Measurements from ENCODE around the gene ABO.

ABO gene

GRCh38 chr9:133282464-133283238 lies 7.7 kb upstream of the ABO start:
- no peak for TF ChIP-seq CTCF (IDR thresholded peaks at IDR 0.05; ENCODE audit: insufficient read depth, low read length, poor library complexity, severe bottlenecking)
- H3K27me3 ChIP-seq (replicated peaks; ENCODE audit: control insufficient read depth, insufficient read depth, low read length) = no peaks in the 10 kb centered on the region
- H3K4me3 ChIP-seq (replicated peaks; ENCODE audit: low read depth, low read length) = no peak overlapping the region
- no peaks in the 10 kb centered on the region for H3K36me3 ChIP-seq (ENCODE audit: control insufficient read depth, insufficient read depth, low read length)
- DNase-seq (ENCODE audit: extremely low read depth, insufficient read length) = no peak

- H3K27me3 ChIP-seq (replicated peaks; ENCODE audit: control insufficient read depth, insufficient read depth, low read length) = no peaks in the 10 kb centered on the region; the same call in 1 of the 2 replicates
- no peak overlapping the region for H3K4me3 ChIP-seq (replicated peaks; ENCODE audit: low read depth, low read length)
- no peaks in the 10 kb centered on the region for H3K36me3 ChIP-seq (ENCODE audit: control insufficient read depth, insufficient read depth, low read length)
- no peak for TF ChIP-seq CTCF (IDR thresholded peaks at IDR 0.05; ENCODE audit: insufficient read depth, low read length, poor library complexity, severe bottlenecking)
- DNase-seq (ENCODE audit: extremely low read depth, insufficient read length) = no peak
These were observed 5.4 kb upstream of the ABO start for GRCh38 chr9:133280392-133280791.

- no peak for DNase-seq (ENCODE audit: extremely low read depth, insufficient read length)
- H3K27me3 ChIP-seq (replicated peaks; ENCODE audit: control insufficient read depth, insufficient read depth, low read length) = no peaks in the 10 kb centered on the region; the same call in 1 of the 2 replicates
- no peaks in the 10 kb centered on the region for H3K36me3 ChIP-seq (ENCODE audit: control insufficient read depth, insufficient read depth, low read length)
- TF ChIP-seq CTCF (IDR thresholded peaks at IDR 0.05; ENCODE audit: insufficient read depth, low read length, poor library complexity, severe bottlenecking) = no peak
- no peak overlapping the region for H3K4me3 ChIP-seq (replicated peaks; ENCODE audit: low read depth, low read length)
These were observed 3.4 kb upstream of the ABO start for GRCh38 chr9:133278161-133279114.

GRCh38 chr9:133277467-133277866 lies 2.5 kb upstream of the ABO start:
- no peak for TF ChIP-seq CTCF (IDR thresholded peaks at IDR 0.05; ENCODE audit: insufficient read depth, low read length, poor library complexity, severe bottlenecking)
- no peaks in the 10 kb centered on the region for H3K36me3 ChIP-seq (ENCODE audit: control insufficient read depth, insufficient read depth, low read length)
- no peak for DNase-seq (ENCODE audit: extremely low read depth, insufficient read length)
- no peak overlapping the region for H3K4me3 ChIP-seq (replicated peaks; ENCODE audit: low read depth, low read length)
- no peaks in the 10 kb centered on the region; the same call in 1 of the 2 replicates for H3K27me3 ChIP-seq (replicated peaks; ENCODE audit: control insufficient read depth, insufficient read depth, low read length)

- DNase-seq (ENCODE audit: extremely low read depth, insufficient read length) = no peak
- TF ChIP-seq CTCF (IDR thresholded peaks at IDR 0.05; ENCODE audit: insufficient read depth, low read length, poor library complexity, severe bottlenecking) = no peak
These were observed 1.9 kb upstream of the ABO start for GRCh38 chr9:133276923-133277322.

More at GRCh38 chr9:133276923-133277322, 1.9 kb upstream of the ABO start:
- Histone ChIP-seq H3K27me3 (replicated peaks; ENCODE audit: control insufficient read depth, insufficient read depth, low read length) (no peaks in the 10 kb centered on the region; the same call in 1 of the 2 replicates), H3K36me3 (ENCODE audit: control insufficient read depth, insufficient read depth, low read length) (no peaks in the 10 kb centered on the region), H3K4me3 (replicated peaks; ENCODE audit: low read depth, low read length) (no peak overlapping the region)
